ENCODE measurements around the gene CACNA1A.
"Not testable (repeated sequence)": the region's sequence is repeated elsewhere in the genome, so short reads cannot be mapped to it uniquely, and the experiment has no call there.

CACNA1A gene

DNA sequence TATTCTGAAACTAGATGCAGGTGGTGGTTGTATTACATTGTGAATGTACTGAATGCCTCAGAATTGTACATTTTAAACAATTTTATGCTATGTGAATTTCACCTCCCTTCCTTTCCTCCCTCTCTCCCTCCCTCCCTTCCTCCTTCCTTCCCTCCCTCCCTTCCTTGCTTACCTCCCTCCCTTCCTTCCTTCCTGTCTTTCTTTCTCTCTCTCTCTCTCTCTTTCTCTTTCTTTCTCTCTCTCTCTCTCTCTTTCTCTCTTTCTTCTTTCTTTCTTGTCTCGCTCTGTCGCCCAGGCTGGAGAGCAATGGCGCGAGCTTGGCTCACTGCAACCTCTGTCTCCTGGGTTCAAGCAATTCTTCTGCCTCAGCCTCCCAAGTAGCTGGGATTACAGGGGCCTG is 318.9 kb downstream of the CACNA1A start:
- H4K20me1 ChIP-seq (ENCODE audit: insufficient read depth, low read length) = no peaks in the 10 kb centered on the region
- no peaks in the 10 kb centered on the region for H3K9me2 ChIP-seq (ENCODE audit: low read depth, low read length)
- H3K9ac ChIP-seq (ENCODE audit: low read length) = no peak overlapping the region
- no peak overlapping the region for H3K4me2 ChIP-seq (ENCODE audit: low read length)
- H2AFZ ChIP-seq (ENCODE audit: low read length) = no peak overlapping the region
- no peak overlapping the region for H3K27ac ChIP-seq (ENCODE audit: low read depth, low read length, poor library complexity, severe bottlenecking)
- no peaks in the 10 kb centered on the region for H3K36me3 ChIP-seq (ENCODE audit: insufficient read depth, low read length)
- H3K27me3 ChIP-seq (ENCODE audit: insufficient read depth, low read length) = no peaks in the 10 kb centered on the region; the same call in 1 of the 2 replicates
- H3K79me2 ChIP-seq (ENCODE audit: insufficient read depth, low read length) = no peaks in the 10 kb centered on the region
- TF ChIP-seq CTCF (IDR thresholded peaks at IDR 0.05; ENCODE audit: low read length) = no peak
- TF ChIP-seq EZH2 (IDR thresholded peaks at IDR 0.05; ENCODE audit: borderline replicate concordance, low read length) = no peak
- H3K4me3 ChIP-seq (ENCODE audit: low read depth, low read length, poor library complexity, severe bottlenecking) = no peak overlapping the region
- no peaks in the 10 kb centered on the region for H3K4me1 ChIP-seq (ENCODE audit: insufficient read depth, low read length, severe bottlenecking)
- no peaks in the 10 kb centered on the region for H3F3A ChIP-seq (ENCODE audit: insufficient read depth, low read length)
- no peaks in the 10 kb centered on the region for H3K9me3 ChIP-seq (ENCODE audit: low read length)

DNA sequence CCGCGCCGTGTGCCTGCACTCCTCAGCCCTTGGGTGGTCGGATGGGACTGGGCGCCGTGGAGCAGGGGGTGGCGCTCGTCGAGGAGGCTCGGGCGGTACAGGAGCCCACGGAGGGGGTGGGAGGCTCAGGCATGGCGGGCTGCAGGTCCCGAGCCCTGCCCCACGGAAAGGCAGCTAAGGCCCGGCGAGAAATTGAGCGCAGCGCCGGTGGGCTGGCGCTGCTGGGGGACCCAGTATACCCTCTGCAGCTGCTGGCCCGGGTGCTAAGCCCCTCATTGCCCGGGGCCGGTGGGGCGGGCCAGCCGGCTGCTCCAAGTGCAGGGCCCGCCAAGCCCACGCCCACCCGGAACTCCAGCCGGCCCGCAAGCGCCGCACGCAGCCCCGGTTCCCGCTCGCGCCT is 319.6 kb downstream of the CACNA1A start:
- not testable (repeated sequence) for H3K4me1 ChIP-seq (ENCODE audit: insufficient read depth, low read length, severe bottlenecking); H3K9me3 ChIP-seq (ENCODE audit: low read length); H3K27ac ChIP-seq (ENCODE audit: low read depth, low read length, poor library complexity, severe bottlenecking); H3K9ac ChIP-seq (ENCODE audit: low read length); H3K9me2 ChIP-seq (ENCODE audit: low read depth, low read length); H4K20me1 ChIP-seq (ENCODE audit: insufficient read depth, low read length); H3K36me3 ChIP-seq (ENCODE audit: insufficient read depth, low read length); H3K27me3 ChIP-seq (ENCODE audit: insufficient read depth, low read length); H3F3A ChIP-seq (ENCODE audit: insufficient read depth, low read length); H2AFZ ChIP-seq (ENCODE audit: low read length); H3K4me2 ChIP-seq (ENCODE audit: low read length); H3K79me2 ChIP-seq (ENCODE audit: insufficient read depth, low read length); H3K4me3 ChIP-seq (ENCODE audit: low read depth, low read length, poor library complexity, severe bottlenecking)

DNA sequence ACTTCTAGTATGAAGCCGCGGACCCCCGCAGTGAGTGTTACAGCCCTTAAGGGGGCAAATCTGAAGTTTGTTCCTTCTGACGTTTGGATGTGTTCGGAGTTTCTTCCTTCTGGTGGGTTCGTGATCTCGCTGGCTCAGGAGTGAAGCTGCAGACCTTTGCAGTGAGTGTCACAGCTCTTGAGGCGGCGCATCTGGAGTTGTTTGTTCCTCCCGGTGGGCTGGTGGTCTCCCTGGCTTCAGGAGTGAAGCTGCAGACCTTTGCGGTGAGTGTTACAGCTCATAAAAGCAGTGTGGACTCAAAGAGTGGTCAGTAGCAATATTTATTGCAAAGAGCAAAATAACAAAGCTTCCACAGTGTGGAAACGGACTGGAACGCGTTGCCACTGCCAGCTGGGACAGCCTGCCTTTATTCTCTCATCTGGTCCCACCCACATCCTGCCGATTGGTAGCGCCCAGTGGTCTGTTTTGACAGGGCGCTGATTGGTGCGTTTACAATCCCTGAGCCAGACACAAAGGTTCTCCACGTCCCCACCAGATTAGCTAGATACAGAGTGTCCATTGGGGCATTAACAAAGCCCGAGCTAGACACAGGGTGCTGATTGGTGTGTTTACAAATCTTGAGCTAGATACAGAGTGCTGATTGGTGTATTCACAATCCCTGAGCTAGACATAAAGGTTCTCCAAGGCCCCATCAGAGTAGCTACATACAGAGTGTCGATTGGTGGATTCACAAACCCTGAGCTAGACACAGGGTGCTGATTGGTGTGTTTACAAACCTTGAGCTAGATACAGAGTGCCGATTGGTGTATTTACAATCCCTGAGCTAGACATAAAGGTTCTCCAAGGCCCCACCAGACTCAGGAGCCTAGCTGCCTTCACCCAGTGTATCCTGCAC is 320.3 kb downstream of the CACNA1A start:
- H3K27me3 ChIP-seq (ENCODE audit: insufficient read depth, low read length); H4K20me1 ChIP-seq (ENCODE audit: insufficient read depth, low read length); H3K79me2 ChIP-seq (ENCODE audit: insufficient read depth, low read length); H3K9me2 ChIP-seq (ENCODE audit: low read depth, low read length); H2AFZ ChIP-seq (ENCODE audit: low read length); H3K4me3 ChIP-seq (ENCODE audit: low read depth, low read length, poor library complexity, severe bottlenecking); H3K9ac ChIP-seq (ENCODE audit: low read length); H3K9me3 ChIP-seq (ENCODE audit: low read length); H3K27ac ChIP-seq (ENCODE audit: low read depth, low read length, poor library complexity, severe bottlenecking); H3K36me3 ChIP-seq (ENCODE audit: insufficient read depth, low read length); H3K4me2 ChIP-seq (ENCODE audit: low read length); H3K4me1 ChIP-seq (ENCODE audit: insufficient read depth, low read length, severe bottlenecking); H3F3A ChIP-seq (ENCODE audit: insufficient read depth, low read length): not testable (repeated sequence)

DNA sequence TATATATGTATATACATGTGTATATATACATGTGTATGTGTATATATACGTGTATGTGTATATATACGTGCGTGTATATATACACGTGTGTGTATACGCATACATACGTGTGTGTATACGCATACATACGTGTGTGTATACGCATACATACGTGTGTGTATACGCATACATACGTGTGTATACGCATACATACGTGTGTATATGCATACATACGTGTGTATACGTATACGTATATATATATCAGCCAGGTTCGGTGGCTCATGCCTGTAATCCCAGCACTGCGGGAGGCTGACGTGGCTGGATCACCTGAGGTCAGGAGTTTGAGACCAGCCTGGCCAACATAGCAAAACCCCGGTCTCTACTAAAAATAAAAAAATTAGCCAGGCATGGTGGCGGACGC is 321.4 kb downstream of the CACNA1A start:
- not testable (repeated sequence) for H3K36me3 ChIP-seq (ENCODE audit: insufficient read depth, low read length); H3K9me2 ChIP-seq (ENCODE audit: low read depth, low read length); H3K4me3 ChIP-seq (ENCODE audit: low read depth, low read length, poor library complexity, severe bottlenecking); H4K20me1 ChIP-seq (ENCODE audit: insufficient read depth, low read length); H2AFZ ChIP-seq (ENCODE audit: low read length); H3F3A ChIP-seq (ENCODE audit: insufficient read depth, low read length); H3K9me3 ChIP-seq (ENCODE audit: low read length); H3K79me2 ChIP-seq (ENCODE audit: insufficient read depth, low read length); H3K4me1 ChIP-seq (ENCODE audit: insufficient read depth, low read length, severe bottlenecking); H3K27ac ChIP-seq (ENCODE audit: low read depth, low read length, poor library complexity, severe bottlenecking); H3K4me2 ChIP-seq (ENCODE audit: low read length); H3K9ac ChIP-seq (ENCODE audit: low read length); H3K27me3 ChIP-seq (ENCODE audit: insufficient read depth, low read length)
